ENCODE measurements around the gene AK4.
"Not testable (repeated sequence)": the region's sequence is repeated elsewhere in the genome, so short reads cannot be mapped to it uniquely, and the experiment has no call there.

The AK4 gene

GRCh38 chr1:65151641-65152040 is 3.6 kb downstream of the AK4 start:
- TF ChIP-seq, protein P1, sequence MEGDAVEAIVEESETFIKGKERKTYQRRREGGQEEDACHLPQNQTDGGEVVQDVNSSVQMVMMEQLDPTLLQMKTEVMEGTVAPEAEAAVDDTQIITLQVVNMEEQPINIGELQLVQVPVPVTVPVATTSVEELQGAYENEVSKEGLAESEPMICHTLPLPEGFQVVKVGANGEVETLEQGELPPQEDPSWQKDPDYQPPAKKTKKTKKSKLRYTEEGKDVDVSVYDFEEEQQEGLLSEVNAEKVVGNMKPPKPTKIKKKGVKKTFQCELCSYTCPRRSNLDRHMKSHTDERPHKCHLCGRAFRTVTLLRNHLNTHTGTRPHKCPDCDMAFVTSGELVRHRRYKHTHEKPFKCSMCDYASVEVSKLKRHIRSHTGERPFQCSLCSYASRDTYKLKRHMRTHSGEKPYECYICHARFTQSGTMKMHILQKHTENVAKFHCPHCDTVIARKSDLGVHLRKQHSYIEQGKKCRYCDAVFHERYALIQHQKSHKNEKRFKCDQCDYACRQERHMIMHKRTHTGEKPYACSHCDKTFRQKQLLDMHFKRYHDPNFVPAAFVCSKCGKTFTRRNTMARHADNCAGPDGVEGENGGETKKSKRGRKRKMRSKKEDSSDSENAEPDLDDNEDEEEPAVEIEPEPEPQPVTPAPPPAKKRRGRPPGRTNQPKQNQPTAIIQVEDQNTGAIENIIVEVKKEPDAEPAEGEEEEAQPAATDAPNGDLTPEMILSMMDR (IDR thresholded peaks at IDR 0.05; ENCODE audit: borderline replicate concordance, control extremely low read depth, extremely low read depth, insufficient read depth, missing control alignments) = no peak
- in situ Hi-C loops (cut with MboI; ENCODE audit: low sequenced_read_pairs, unreplicated experiment) = no loop called here
- no peak for DNase-seq (ENCODE audit: low spot score)

GRCh38 chr1:65153635-65154034 is 5.6 kb downstream of the AK4 start:
- TF ChIP-seq, protein P1 (IDR thresholded peaks at IDR 0.05; ENCODE audit: borderline replicate concordance, control extremely low read depth, extremely low read depth, insufficient read depth, missing control alignments) = no peak
- DNase-seq (ENCODE audit: low spot score) = no peak

DNA sequence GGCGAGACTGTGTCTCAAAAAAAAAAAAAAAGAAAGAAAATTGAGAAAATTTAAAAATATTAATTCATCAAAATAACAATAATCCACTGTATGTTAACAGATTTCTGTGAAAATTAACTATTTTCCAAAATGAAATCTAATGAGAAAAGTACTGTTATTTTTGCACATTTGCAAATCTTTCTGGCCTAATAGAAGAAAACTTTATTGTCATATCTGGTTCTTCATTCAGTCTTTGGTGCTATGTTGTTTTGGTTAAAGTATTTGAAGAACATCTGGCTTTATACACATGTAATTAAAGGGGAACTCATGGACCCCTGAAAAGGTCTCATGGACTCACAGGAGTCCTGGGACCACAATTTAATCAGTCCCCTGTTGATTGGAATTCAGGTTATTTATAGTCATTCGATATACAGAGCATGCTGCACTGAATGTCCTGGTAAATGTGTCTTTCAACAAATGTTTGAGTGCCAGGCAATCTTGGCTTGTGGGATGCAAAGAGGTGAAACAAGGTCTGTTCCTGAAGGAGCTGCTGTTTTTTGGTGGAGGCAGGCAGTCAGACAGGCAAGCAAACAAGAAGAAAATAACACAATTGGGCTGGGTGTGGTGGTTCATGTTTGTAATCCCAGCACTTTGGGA is 9.0 kb downstream of the AK4 start:
- no peak for DNase-seq (ENCODE audit: low spot score)

More at GRCh38 chr1:65153635-65154034, 5.6 kb downstream of the AK4 start:
- in situ Hi-C loops (cut with MboI; ENCODE audit: low sequenced_read_pairs, unreplicated experiment) = no loop called here

DNA sequence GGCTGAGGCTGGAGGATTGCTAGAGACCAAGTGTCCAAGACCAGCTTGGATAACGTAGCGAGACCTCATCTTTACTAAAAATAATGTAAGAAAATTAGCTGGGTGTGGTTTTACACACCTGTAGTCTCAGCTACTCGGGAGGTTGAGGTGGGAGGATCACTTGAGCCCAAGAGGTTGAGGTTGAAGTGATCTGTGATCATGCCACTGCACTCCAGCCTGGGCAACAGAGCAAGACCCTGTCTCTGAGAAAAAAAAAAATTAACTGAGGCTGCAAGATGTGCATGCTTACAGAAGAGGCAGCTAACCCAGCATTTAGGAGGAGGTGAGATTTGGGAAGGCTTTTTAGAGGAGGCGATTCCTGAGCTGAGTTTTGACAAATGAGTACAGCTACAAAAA is 9.5 kb downstream of the AK4 start:
- TF ChIP-seq, protein P1 (IDR thresholded peaks at IDR 0.05; ENCODE audit: borderline replicate concordance, control extremely low read depth, extremely low read depth, insufficient read depth, missing control alignments) = no peak
- no peak for DNase-seq (ENCODE audit: low spot score)
- in situ Hi-C loops (cut with MboI; ENCODE audit: low sequenced_read_pairs, unreplicated experiment) = no loop called here

More for the DNA sequence above, 9.0 kb downstream of the AK4 start:
- TF ChIP-seq, protein P1 (IDR thresholded peaks at IDR 0.05; ENCODE audit: borderline replicate concordance, control extremely low read depth, extremely low read depth, insufficient read depth, missing control alignments) = no peak
- in situ Hi-C loops (cut with MboI; ENCODE audit: low sequenced_read_pairs, unreplicated experiment) = no loop called here

DNA sequence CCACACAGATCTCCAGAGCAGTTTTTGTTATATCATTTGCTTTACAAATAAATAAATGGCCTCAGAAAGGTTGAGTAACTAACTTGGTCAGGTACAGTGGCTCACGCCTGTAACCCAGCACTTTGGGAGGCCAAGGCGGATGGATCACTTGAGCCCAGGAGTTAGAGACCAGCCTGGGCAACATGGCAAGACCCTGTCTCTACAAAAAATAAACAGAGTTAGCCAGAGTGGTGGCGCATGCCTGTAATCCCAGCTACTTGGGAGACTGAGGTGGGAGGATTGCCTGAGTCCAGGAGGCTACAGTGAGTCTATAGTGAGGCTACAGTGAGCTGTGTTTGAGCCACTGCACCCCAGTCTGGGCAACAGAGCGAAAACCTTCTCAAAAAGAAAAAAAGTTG is 11.3 kb downstream of the AK4 start:
- in situ Hi-C loops (cut with MboI; ENCODE audit: low sequenced_read_pairs, unreplicated experiment) = not testable (repeated sequence)

GRCh38 chr1:65159801-65160523 is 12.0 kb downstream of the AK4 start:
- in situ Hi-C loops (cut with MboI; ENCODE audit: low sequenced_read_pairs, unreplicated experiment) = no loop called here
- DNase-seq (ENCODE audit: low spot score) = no peak

More for the DNA sequence above, 11.3 kb downstream of the AK4 start:
- DNase-seq (ENCODE audit: low spot score) = not testable (repeated sequence)

More at GRCh38 chr1:65159801-65160523, 12.0 kb downstream of the AK4 start:
- TF ChIP-seq, protein P1 (IDR thresholded peaks at IDR 0.05; ENCODE audit: borderline replicate concordance, control extremely low read depth, extremely low read depth, insufficient read depth, missing control alignments) = no peak
